ENCODE results near the gene SS18.

DNA sequence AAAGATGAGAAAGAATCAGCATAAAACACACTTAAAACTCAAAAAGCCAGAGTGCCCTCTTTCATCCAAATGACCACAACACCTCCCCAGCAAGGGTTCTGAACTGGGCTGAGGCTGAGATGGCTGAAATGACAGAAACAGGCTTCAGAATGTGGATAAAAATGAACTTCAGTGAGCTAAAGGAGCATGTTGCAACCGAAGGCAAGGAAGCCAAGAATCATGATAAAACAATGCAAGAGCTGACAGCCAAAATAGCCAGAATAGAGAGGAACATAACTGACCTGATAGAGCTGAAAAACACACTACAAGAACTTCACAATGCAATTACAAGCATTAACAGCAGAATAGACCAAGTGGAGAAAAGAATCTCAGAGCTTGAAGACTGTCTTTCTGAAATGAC, 31.1 kb upstream of the SS18 start:
- TF ChIP-seq, protein P1, sequence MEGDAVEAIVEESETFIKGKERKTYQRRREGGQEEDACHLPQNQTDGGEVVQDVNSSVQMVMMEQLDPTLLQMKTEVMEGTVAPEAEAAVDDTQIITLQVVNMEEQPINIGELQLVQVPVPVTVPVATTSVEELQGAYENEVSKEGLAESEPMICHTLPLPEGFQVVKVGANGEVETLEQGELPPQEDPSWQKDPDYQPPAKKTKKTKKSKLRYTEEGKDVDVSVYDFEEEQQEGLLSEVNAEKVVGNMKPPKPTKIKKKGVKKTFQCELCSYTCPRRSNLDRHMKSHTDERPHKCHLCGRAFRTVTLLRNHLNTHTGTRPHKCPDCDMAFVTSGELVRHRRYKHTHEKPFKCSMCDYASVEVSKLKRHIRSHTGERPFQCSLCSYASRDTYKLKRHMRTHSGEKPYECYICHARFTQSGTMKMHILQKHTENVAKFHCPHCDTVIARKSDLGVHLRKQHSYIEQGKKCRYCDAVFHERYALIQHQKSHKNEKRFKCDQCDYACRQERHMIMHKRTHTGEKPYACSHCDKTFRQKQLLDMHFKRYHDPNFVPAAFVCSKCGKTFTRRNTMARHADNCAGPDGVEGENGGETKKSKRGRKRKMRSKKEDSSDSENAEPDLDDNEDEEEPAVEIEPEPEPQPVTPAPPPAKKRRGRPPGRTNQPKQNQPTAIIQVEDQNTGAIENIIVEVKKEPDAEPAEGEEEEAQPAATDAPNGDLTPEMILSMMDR (IDR thresholded peaks at IDR 0.05): no peak
- TF ChIP-seq POLR2A (IDR thresholded peaks at IDR 0.05): no peak
